Inflammatory macrophage (primary cell): ENCODE data around the gene ADGRG3.

Experiments
- DNase-seq, 2 donors: peaks; one replicate each; pipeline ENCODE4 v3.0.0-alpha.2; 2020 to 2022

ADGRG3 gene

DNA sequence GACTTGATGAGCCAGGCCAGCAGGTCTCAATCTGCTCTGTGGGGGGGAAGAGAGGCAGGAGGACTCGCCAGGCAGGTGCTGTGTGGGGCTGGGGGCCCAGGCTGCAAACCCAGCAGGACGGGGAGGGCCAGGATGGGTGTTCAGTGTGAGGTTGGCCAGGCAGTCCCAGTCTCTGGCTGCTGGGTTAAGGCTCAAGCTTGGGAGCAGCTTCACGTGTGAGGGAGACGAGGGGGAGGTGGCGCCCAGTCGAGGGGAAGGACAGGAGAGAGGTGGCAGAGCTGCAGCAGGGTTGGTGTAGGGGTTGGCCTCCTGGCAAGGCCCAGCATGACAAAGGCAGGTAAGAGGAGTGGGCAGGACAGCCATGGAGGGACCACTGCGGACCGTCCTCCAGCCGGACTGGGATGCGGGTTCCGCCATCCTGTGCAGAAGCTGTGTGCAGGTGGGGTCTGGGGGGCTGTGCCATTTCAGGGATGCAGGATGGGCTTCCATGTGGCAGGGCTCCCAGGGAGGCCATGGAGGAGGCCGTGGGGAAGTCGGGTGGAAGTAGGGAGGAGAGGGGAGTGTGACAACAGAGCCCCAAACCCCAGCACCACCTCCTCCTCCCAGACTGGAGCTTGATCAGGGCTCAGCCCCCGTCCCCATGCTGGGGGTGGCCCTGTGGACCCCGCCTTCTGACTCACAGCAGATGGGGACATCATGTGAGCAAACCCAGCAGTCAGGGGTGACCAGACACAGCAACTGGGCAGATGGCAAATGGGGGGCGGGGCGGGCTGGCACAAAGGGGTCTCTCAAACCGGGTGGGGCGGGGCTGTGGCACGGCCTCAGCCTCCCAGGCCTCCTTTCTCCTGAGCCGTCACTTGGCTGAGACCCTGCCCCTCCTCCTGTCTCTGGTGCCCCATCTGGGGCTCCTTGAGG is 36.9 kb upstream of the ADGRG3 start:
- no peak for DNase-seq

DNA sequence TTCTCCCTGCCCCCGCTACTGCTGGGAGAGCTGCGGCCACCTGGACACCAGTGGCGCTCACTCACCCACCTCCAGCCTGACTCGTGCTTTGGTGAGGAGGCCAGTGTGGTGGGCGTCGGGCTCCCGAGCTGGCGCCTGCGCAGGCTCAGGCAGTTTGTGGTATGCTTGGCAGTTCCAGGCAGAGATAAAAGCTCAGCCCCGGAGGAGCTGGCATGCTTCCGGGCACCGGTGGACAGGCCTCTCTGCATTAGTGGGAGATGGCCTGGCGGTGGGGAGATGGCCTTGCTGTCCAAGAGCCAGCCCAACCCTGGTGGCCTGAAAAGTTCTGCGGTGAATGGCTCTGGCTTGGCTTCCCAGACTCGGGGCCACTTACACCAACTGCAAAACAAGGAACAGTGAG is 35.5 kb upstream of the ADGRG3 start:
- no peak for DNase-seq

DNA sequence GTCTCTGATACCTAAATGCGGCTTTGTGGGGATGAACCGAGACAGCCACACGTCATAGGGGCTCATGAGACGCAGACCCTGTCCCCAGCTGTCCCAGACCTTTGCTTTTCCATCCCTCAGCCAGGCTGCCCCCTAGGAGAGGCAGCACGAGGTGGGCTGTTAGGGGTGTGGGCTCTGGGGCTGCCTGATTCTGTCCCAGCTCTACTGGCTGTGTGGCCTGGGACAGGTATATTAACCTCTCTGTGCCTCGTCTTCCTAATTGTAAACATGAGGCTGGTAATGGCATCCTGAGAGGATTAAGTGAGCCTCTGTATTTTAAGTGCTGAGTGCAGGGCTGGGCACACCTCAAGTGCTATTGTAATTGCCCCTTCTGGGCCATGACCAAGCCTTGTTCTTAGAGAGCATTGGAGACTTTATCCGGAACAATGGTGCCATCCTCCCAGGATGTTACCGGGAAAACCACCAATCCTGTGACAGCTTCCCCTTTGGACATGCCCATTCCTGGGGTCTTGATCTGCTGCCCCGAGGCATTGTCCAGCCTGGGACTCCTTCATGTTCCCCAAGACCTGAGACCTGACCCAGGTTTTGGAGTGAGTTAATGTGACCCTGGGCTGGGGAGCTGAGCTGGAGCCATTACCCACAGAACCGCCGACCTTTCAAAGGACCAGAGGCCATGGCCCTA is 34.6 kb upstream of the ADGRG3 start:
- DNase-seq = no peak

DNA sequence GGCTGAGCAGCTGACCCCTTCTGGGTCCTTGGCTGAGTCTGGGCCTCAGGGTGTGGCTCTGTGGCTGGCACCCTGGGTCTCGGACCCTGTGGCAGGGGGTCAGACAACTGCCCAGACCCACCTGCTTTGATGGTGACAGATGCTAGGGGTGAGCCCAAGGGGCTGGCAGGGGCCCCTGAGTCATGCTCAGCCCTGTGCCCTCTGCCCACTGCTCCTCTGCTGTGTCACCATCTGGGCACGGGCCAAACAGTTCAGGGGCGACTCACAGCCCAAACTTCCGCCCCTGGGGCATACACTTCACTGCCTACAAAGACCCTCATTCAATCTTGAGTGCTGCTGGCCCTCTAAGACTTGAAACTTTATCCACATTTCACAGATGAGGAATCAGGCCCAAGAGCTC is 33.9 kb upstream of the ADGRG3 start:
- no peak for DNase-seq

DNA sequence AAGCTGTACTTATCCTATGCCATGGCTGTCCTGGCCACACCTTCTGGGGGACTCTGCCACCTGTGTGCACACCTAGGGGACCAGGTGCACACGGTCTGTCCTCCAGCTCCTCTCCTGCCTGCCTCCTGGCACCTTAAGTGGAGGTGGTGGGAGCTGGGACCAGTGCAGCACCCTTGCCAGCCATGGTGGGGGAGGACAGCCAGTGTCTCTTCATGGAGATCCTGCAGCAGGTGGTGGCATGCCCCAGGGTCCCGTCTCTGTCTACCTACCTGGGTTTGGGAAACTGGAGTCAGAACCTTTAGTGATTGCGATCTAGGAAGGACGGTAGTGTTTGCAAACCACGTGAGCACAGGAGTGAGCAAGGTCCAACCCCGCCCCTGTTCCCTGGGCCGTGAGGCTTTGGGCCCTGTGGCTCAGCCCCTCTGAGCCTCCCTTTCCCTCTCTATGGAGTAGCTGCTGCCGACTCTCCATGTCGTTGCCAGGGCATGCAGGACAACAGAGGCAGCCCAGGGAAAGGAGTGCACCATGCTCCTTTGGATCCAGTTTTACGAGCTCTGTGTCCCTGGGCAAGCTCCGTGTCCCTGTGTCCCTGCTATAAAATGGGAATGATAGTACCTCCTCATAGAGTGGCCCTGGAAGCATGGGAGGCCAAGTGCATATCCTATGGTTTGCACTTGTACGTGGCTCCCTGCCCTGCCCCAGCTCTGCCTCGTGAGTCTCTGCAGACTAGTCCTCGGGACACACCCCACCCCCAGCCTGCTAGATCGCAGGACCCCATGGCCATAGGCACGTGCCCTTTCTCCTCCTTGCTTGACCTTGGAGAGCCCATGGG is 32.6 kb upstream of the ADGRG3 start:
- no peak for DNase-seq

DNA sequence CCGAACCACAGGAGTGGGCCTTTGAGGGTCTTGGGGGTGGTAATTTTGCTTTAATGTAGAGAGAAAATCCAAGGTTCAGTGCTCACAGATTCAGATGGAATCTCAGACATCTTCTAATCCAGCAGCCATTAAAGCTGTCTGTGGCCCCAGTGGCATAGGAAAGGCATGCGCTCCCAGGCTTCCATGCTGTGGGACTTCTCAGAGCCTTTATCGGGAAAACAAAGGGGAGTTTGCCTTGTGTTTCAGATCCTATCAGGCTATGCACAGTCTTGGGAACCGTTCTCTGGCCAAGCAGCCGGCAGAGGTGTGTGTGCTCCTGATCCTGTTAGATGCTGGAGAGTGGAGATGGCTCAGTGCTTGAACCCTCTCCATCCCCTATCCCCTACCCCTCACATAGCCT is 31.9 kb upstream of the ADGRG3 start:
- no peak for DNase-seq

DNA sequence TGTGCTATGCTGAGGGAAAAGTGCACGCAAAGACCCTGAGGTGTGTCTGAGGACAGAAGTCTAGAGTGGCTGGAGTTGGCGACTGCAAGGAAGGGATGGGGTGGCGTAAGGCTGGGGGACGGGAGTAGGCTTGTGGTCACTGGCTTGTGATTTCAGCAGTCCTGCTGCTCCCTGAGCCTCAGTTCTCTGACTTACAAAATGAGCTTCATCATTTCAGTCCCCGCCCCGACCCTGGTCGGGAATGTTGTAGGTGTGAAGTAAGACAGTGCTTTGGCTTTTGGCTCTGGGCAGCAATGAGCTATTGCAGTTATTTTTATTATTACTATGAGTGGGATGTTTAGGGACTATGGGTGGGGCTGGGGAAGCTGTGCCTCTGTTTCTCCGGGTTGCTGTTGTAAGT is 31.1 kb upstream of the ADGRG3 start:
- peak in 1 of 2 donors; percentile 47 for DNase-seq

DNA sequence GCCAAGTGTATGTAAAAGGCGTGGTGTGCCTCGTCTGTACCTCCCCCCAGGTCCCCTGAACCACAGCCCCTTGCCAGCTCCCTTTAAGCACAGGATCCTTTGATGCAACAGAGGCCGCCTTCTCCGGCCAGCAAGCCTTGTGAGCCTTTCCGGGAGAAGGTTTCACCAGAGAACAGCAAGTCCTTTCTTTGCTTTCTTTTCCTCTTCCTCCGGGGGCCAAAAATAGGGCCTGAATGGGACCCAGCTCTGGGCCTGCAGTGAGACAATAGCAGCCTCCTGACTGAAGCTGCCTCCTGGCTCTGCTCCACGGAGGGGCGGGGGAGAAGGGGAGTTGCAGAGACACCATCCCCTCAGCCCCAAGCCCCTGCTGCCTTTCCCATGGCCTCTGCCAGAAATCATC is 30.7 kb upstream of the ADGRG3 start:
- DNase-seq = no peak

DNA sequence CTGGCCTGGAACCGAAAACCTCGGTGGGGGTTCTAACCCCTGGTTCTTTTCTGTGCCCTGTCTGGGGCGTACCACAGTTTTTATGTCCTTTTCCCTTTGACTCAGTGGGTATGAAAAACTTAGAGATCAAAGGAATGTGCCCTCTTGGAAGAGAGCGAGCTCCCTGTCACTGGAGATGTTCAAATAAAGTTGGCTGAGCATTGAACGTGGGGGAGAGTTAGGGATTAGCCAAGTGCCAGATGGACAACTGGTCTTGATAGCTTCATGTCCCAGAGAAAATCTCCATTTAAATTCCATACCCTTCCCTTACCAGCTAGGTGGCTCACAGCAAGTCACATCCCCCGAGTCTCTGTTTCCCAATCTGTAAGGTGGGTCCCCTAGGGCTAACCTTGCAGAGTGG is 30.1 kb upstream of the ADGRG3 start:
- DNase-seq = no peak

DNA sequence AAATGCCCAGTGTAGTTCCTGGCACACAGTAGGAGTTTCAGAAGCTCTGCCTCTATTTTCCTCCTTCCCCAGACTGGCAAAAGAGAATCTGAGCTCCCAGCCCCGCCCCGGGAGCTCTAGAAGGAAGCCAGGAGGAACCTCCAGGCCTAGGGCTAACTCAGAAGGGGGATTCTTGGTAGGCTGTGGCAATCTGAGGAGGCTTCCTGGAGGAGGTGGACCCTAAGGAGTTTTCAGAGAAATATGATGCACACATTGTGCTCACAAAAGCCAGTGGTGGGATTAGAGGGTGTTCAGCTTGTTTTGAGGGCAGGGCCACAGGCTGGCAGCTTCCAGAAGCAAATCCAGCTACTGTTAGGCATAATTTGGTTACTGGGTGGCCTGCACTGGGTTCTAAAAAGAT is 29.7 kb upstream of the ADGRG3 start:
- DNase-seq = no peak

DNA sequence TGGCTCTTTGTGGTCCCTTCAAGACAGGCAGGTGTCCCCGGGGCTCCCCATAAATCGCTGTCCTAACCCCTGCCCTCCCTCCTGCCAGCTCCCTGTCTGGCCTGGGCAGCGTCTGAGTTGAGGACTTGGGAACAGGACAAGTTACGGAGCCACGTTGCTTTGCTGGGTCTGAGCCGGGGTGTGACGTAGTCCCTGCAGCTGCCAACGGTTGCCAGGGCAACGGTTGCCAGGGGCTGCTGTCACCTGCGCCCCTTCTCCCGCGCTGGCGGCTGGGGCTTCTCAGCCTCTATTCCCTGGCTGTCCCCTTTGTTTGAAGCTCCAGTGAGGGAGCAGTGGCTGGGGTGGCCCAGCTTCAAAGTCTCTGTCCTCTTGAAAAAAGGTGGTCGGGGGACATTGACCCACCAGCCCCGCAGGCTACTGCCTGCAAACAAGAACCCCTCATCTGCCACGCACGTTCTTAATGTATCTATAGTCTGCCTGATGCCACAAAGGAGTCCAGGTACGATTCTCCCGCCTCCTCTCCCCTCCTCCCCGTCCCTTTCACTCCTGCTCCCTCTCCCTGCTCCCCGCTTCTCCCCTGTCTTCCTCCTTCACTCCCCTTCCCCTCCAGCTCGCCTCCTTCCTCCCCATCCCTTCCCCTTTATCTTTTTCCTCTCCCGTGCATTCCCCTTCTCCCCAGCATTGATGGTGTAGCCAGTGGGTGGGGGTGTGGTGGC is 28.8 kb upstream of the ADGRG3 start:
- DNase-seq = no peak

DNA sequence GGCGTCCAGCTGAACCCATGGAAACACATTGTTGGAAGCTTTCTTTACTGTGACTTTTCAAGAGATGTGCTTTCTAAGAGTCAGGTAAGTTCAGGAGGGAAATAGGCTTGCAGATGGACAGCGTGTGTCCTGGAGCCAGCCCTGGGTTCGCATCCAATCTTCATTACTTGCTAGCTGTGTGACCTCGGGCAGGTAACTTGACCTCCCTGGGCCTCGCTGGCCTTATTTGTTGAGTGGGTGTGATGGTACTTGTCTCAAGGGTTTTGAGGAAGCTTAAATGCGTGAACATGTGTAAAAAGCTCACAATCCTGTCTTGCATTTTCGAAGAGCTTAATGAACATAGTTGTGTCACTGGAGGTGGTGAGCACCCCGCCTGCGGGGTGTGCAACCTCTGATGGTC is 27.9 kb upstream of the ADGRG3 start:
- DNase-seq = no peak

DNA sequence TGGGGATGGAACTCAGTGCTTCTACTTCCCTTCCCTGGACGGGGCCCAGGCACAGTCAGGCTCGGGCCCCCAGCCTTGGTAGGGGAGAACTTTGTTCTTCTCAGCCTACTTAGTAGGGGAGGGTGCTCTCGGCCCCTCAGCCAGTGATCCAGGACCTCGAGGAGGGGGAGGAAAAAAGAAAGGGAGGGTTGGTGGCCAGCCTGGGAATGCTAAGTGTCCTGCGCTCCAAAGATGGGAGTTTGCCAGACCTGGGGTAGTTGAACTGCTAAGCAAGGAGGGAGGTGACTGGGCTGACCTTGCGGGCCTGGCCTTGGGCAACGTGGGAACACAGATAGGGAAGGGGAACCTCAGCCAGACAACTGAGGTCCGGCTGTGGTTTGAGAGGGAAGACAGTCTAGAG is 27.5 kb upstream of the ADGRG3 start:
- no peak for DNase-seq

DNA sequence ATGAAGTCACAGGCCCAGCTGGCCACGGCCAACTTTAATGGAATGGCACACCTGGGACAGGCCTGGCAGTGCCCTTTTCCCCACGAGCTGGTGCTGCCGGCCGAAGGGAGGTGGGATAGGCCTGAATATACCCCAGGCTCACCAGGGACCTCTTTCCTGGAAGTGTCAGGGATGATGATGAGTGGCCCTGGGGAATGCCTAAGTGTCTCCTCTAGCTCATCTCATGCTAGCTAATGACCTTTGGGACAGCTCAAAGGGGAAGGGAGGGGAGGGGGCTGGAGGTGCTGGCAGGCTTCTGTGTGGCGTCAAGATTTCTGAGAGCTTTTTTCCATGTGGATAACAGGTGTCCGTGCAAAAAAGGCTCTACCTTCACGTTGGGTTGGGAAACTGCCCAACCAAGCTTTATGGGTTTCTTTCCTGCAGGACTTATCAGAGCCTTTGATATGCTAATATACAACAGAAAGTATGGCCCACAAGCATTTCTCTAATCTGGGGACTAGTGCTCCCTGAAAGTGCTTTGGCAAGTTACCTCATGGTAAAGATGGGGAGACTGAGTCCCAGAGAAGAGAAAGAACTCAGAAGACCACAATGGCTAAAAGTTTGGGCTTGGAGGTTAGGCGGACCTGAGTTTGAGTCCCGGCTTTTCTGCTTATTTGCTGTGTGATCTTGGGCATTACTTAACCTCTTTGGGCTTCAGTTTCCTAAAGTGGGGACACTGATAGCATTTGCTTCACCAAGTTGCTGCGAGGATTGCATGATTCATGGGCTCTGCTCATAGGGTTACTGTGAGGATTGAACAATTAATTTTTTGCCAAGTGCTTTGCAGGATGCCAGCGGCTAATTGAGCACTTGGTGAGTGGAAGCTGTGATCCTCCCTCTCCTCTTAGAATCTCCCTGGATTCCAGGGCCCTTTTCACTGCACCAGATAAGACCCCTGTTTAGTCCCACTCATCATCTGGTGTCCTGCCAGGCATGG is 25.7 kb upstream of the ADGRG3 start:
- DNase-seq = no peak

DNA sequence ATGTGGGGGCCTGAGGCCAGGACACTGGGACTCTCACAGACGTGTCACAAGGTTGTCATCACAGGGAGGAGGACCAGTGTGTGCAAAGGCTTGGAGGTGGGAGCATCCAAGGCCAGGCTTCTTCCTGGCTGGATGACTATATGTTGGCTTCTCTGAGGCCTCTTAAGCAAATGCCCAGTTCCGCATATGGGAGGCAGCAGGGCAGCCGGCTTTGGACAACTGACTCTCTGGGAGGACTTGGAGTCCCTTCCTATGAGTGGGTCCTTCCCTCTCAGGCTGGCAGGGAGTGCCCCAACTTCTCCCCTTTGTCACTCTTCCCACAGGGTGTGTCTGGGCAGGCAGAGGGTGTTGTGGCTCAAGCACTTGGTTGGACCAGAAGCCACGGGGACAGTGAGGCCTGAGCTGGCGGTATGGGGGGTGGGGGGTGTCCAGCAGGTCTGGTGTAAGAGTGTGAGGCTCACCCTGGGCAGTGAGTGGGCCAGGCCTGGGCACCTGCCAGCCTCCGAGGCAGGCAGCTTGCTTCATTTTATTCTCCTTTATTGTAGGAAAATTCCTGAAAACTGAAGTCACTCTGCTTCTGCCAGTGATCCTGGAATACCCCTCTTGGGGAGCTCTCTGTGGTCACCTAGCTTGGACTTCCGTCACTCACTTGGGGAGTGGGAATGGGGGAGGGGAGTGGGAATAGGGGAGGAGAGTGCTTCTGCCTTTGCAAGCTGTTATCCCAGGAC is 24.8 kb upstream of the ADGRG3 start:
- DNase-seq = peak; percentile 34 to 36

DNA sequence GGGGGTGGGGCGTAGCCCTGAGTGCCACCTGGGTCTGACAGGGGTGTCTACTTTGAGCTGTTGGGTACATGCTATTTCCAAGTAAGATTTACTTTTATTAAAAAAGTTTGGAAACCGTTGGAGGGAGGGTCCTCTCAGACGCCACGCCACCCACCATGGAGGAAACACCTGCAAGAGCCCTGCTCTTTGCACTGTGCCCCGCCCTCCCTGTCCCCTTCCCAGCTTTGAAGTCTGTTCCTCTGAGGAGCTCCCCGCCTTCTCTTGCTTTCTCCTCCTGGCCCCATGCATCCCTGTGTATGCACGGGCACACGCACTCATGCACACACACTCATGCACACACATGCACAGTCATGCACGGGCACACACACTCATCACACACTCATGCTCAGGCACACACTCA is 24.2 kb upstream of the ADGRG3 start:
- no peak for DNase-seq

DNA sequence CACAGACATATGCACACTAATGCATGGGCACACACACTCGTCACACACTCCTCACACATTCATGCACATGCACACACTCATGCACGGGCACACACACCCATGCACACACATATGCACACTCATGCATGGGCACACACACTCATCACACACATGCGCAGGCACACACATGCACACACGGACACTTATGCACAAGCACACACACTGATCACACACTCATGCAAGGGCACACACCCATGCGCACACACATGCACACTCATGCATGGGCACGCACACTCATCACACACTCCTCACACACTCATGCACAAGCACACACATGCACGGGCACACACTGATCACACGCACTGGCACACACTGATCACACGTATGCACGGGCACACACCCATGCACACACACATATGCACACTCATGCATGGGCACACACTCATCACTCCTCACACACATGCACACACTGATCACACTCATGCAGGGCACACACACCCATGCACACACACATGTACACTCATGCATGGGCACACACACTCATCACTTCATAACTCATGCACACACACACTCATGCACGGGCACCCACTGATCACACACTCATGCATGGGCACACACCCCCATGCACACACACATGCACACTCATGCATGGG is 23.6 kb upstream of the ADGRG3 start:
- DNase-seq = no peak

DNA sequence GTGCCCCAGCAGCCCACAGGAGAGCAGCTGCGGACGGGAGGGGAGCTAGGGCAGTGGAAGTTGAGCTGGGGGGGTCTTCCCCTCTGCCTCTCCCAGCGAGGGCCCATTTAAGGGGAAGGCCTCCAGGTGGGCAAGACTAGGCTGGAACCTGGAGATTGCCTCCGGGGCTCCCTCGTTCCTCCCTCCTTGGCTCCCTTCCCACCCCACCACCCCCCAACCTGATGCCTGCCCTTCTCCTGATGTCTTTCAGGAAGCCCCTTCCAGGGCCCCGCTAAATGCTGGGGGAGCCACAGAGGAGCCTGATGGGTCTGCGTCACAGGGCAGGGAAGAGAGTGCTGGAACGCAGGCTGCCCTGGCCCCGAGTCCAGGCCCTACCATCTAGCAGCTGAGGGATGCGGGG is 22.9 kb upstream of the ADGRG3 start:
- DNase-seq = no peak

DNA sequence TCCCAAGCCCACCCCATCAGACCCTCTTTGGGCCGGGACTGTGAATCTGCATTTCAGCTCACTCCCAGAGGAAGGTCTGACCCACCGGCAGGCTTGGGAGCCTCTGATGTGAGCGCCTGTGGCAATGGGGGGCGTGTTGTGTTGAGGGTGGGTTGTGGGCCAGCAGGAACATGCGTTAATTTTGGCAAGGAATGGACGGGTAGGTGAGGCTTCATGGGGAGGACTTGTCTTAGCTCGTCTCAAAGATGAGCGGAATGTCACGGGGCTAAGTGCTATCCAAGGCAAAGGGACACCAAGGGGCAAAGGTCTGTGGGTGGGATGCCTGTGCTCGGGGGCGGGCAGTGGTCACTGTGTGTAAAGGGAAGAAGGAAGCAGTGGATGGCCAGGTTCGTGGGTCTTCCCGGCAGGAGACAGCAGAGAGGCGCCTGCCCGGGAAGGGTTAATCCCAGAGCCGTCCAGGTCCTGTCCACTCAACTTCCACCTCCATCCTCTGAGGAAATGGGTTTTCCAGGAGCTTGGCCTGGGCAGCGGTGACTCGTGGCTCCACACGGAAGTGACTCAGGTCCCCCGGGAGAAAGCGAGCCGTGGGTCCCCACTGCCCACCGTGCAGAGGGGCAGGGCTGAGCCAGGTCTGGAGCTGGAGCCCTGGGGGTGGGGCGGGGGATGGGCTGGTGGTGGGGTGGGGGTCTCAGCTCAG is 22.3 kb upstream of the ADGRG3 start:
- DNase-seq = no peak
